Neural cell (in vitro differentiated cells): ENCODE results near the gene FARSA.

Experiments
- CTCF ChIP-seq: fragments of 450-650 bp; IDR thresholded peaks from 2 replicates; pipeline ENCODE4 v1.5.1; 2014; ENCODE audit warnings: antibody characterized with exemption, mild to moderate bottlenecking, moderate library complexity; ENCODE audit not compliant: poor library complexity, severe bottlenecking
- EP300 ChIP-seq: fragments of 450-650 bp; conservative IDR thresholded peaks from 2 replicates; pipeline ENCODE4 v1.6.1; 2014; ENCODE audit warnings: antibody characterized with exemption, mild to moderate bottlenecking, moderate library complexity; ENCODE audit not compliant: poor library complexity, severe bottlenecking
- EZH2 ChIP-seq: fragments of 200-600, 300-800 bp; shearing (Covaris generic), sonication (generic); IDR thresholded peaks from 2 replicates; pipeline ENCODE4 v1.6.1; 2014; ENCODE audit warnings: antibody characterized with exemption, low read length, borderline replicate concordance, mild to moderate bottlenecking; ENCODE audit not compliant: insufficient read depth, poor library complexity, severe bottlenecking
- POLR2AphosphoS5 ChIP-seq: IDR thresholded peaks from 2 replicates; pipeline ENCODE4 v1.6.1; 2012
- RAD21 ChIP-seq: fragments of 450-650 bp; conservative IDR thresholded peaks from 2 replicates; pipeline ENCODE4 v1.6.1; 2014; ENCODE audit warnings: antibody characterized with exemption, mild to moderate bottlenecking, moderate library complexity
- TAF1 ChIP-seq: IDR thresholded peaks from 2 replicates; pipeline ENCODE4 v1.6.1; 2012; ENCODE audit warnings: low read depth

DNA sequence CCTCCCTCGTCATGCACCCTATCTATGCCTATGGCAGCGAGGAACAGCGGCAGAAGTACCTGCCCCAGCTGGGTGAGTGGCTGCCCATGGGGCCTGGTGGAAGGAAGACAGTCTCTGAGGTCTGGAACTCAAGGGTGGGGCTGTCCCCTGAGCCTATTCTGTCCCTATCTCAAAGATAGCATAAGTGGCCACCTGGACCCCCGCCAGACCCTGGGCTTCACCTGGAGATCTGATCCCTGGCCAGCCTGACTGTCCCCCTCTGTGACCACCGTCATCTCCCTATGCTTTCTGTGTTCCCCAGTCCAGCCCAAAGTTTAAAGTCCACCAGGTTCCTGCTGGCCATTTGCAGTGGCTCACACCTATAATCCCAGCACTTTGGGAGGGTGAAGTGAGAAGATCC, 39.9 kb downstream of the FARSA start:
- TF ChIP-seq TAF1 (no peak), POLR2AphosphoS5 (no peak), EP300 (no peak), CTCF (no peak), RAD21 (no peak), EZH2 (no peak)
